SK-N-SH treated with all-trans-retinoic acid at 6 μM for 48 hours (cell line): ENCODE results near the gene VHLL.
A peak's percentile ranks its signal among the peaks of the same experiment; 100 is the strongest.

Experiments
- ATAC-seq: fragments of 200-7000 bp; cut with Tn5 transposase; 3 replicates; pipeline ENCODE4 v1.9.1; 2020; ENCODE audit warnings: mild to moderate bottlenecking, moderate library complexity
- ARNTL ChIP-seq: fragments of 450-650 bp; formaldehyde crosslinking; IDR thresholded peaks from 2 replicates; pipeline ENCODE4 v1.5.0; 2020; ENCODE audit warnings: low read depth, mild to moderate bottlenecking, moderate library complexity, borderline replicate concordance
- BACH2 ChIP-seq: fragments of 250-450 bp; sonication (Bioruptor Pico); IDR thresholded peaks from 2 replicates; pipeline ENCODE4 v1.9.0; 2021; ENCODE audit warnings: mild to moderate bottlenecking, borderline replicate concordance
- CSDC2 ChIP-seq: fragments of 250-450 bp; sonication (Bioruptor Pico); IDR thresholded peaks from 2 replicates; pipeline ENCODE4 v1.5.0; 2020; ENCODE audit warnings: mild to moderate bottlenecking, moderate library complexity
- CSRNP3 ChIP-seq: fragments of 250-450 bp; sonication (Bioruptor Pico); IDR thresholded peaks from 2 replicates; pipeline ENCODE4 v1.5.1; 2021; ENCODE audit warnings: mild to moderate bottlenecking, moderate library complexity
- GLIS3 ChIP-seq: fragments of 250-450 bp; sonication (Bioruptor Pico); IDR thresholded peaks from 2 replicates; pipeline ENCODE4 v1.5.0; 2020; ENCODE audit warnings: mild to moderate bottlenecking, moderate library complexity
- OSR1 ChIP-seq: fragments of 250-450 bp; sonication (Bioruptor Pico); IDR thresholded peaks from 2 replicates; pipeline ENCODE4 v1.8.0; 2022; ENCODE audit warnings: moderate library complexity, mild to moderate bottlenecking, inconsistent platforms
- SNAI2 ChIP-seq: fragments of 250-450 bp; sonication (Bioruptor Pico); IDR thresholded peaks from 2 replicates; pipeline ENCODE4 v1.5.0; 2020; ENCODE audit warnings: mild to moderate bottlenecking, moderate library complexity
- TOX ChIP-seq: fragments of 250-450 bp; sonication (Bioruptor Pico); IDR thresholded peaks from 2 replicates; pipeline ENCODE4 v1.8.0; 2021; ENCODE audit warnings: mild to moderate bottlenecking, moderate library complexity, borderline replicate concordance
- TSHZ2 ChIP-seq: fragments of 250-450 bp; sonication (Bioruptor Pico); IDR thresholded peaks from 2 replicates; pipeline ENCODE4 v1.5.0; 2020; ENCODE audit warnings: mild to moderate bottlenecking, moderate library complexity
- ZC3H10 ChIP-seq: fragments of 250-450 bp; sonication (Bioruptor Pico); IDR thresholded peaks from 2 replicates; pipeline ENCODE4 v1.5.1; 2021; ENCODE audit warnings: mild to moderate bottlenecking, moderate library complexity
- ZNF565 ChIP-seq: fragments of 450-650 bp; formaldehyde crosslinking; conservative IDR thresholded peaks from 2 replicates; pipeline ENCODE4 v1.5.0; 2020; ENCODE audit warnings: low read depth, mild to moderate bottlenecking, moderate library complexity
- ZNF8 ChIP-seq: fragments of 450-650 bp; formaldehyde crosslinking; IDR thresholded peaks from 2 replicates; pipeline ENCODE4 v1.5.0; 2020; ENCODE audit warnings: mild to moderate bottlenecking, moderate library complexity
- TF ChIP-seq, protein P1 (sequence below): fragments of 250-450 bp; sonication (Bioruptor Pico); IDR thresholded peaks from 2 replicates; pipeline ENCODE4 v1.5.1; 2020; ENCODE audit warnings: low read depth, mild to moderate bottlenecking, moderate library complexity
- TF ChIP-seq, protein P2 (sequence below): fragments of 250-450 bp; sonication (Bioruptor Pico); IDR thresholded peaks from 2 replicates; pipeline ENCODE4 v1.8.0; 2020; ENCODE audit warnings: mild to moderate bottlenecking, moderate library complexity, borderline replicate concordance

VHLL gene

GRCh38 chr1:156284112-156284511, 15.0 kb downstream of the VHLL start, which contains the start of gene TMEM79:
Gene TMEM79, plus strand, starts transcription at chr1:156284325. Its CDS starts 902 bp downstream, at chr1:156285227.
- no peak for ATAC-seq
- TF ChIP-seq, protein P1, sequence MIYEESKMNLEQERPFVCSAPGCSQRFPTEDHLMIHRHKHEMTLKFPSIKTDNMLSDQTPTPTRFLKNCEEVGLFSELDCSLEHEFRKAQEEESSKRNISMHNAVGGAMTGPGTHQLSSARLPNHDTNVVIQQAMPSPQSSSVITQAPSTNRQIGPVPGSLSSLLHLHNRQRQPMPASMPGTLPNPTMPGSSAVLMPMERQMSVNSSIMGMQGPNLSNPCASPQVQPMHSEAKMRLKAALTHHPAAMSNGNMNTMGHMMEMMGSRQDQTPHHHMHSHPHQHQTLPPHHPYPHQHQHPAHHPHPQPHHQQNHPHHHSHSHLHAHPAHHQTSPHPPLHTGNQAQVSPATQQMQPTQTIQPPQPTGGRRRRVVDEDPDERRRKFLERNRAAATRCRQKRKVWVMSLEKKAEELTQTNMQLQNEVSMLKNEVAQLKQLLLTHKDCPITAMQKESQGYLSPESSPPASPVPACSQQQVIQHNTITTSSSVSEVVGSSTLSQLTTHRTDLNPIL (CRISPR knock-in tag): no peak
- TF ChIP-seq OSR1 (CRISPR knock-in tag) (no peak), CSRNP3 (CRISPR knock-in tag) (no peak), TSHZ2 (no peak), GLIS3 (no peak), ARNTL (CRISPR knock-in tag) (no peak), ZNF8 (CRISPR knock-in tag) (no peak), ZNF565 (CRISPR knock-in tag) (no peak), SNAI2 (CRISPR knock-in tag) (no peak), TOX (CRISPR knock-in tag) (no peak)

DNA sequence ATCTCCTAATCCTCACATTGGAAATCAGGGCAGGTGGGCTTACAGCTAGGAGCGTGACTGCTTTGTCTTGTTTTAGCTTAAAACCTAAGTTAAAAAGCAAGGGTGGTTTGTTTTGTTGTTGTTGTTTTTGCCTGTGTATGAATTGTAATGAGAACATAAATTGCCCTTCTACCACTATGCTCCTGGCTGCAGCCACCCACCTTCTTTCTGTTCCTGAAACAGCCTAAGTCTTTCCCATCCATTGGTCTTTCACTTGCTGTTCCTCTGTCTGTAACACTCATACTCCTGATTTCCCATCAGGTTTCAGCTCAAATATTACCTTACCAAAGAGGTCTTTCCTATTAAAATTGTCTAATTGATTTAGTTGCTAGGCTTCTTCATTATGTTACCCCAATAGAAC, 15.6 kb downstream of the VHLL start:
- no peak for ATAC-seq
- TF ChIP-seq CSDC2 (CRISPR knock-in tag) (no peak), CSRNP3 (CRISPR knock-in tag) (no peak)
- TF ChIP-seq, protein P2, sequence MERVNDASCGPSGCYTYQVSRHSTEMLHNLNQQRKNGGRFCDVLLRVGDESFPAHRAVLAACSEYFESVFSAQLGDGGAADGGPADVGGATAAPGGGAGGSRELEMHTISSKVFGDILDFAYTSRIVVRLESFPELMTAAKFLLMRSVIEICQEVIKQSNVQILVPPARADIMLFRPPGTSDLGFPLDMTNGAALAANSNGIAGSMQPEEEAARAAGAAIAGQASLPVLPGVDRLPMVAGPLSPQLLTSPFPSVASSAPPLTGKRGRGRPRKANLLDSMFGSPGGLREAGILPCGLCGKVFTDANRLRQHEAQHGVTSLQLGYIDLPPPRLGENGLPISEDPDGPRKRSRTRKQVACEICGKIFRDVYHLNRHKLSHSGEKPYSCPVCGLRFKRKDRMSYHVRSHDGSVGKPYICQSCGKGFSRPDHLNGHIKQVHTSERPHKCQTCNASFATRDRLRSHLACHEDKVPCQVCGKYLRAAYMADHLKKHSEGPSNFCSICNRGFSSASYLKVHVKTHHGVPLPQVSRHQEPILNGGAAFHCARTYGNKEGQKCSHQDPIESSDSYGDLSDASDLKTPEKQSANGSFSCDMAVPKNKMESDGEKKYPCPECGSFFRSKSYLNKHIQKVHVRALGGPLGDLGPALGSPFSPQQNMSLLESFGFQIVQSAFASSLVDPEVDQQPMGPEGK (CRISPR knock-in tag): no peak
- TF ChIP-seq, protein P1 (CRISPR knock-in tag): no peak

- peak; percentile 96 for ATAC-seq
- TF ChIP-seq, protein P1 (CRISPR knock-in tag): no peak
- peak; percentile 84 for TF ChIP-seq ZC3H10 (CRISPR knock-in tag)
- no peak for TF ChIP-seq BACH2 (CRISPR knock-in tag)
Measured at GRCh38 chr1:156282479-156283222, 16.5 kb downstream of the VHLL start, which contains the start of gene SMG5. Gene SMG5, minus strand, starts transcription at chr1:156282825. Its CDS starts 145 bp downstream, at chr1:156282680.
